Measurements from ENCODE around the gene ITFG2. TPM values are rescaled to one million over a fixed set of nuclear protein-coding genes. Genes with fewer than 3 reads are reported as not detected.

The ITFG2 gene
- total RNA-seq, 1 experiment from 2014 or later, result 23.9 TPM

DNA sequence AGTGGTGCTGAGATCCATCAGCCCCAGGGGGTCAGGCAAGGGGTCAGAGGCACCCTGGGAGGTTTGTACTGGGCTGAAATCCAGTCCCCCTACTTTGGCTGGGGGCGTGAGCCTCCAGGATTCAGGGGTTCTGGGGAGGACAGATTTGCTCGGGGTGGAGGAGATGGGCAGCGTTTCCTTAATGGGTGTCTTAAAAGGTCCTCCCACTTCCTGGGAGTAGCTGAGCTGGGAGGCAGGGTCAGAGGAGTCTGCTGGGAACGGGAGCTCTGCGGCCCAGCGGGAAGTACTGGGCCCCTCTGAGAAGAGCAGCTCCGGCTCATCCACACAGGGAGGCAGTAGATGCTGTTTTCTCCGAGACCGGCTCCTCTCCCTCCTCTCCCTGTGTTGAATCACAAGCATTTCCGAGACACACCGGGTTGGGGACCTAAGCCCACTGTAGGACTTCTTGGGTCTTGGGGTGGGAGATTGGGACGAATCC lies 46.5 kb downstream of the ITFG2 start (continued):
- no peak for TF ChIP-seq AFF4 (CRISPR knock-in tag; IDR thresholded peaks at IDR 0.05; ENCODE audit: borderline replicate concordance)

GRCh38 chr12:2860170-2860569 lies 47.7 kb downstream of the ITFG2 start:
- DNase-seq (ENCODE audit: low spot score) (no peak), ATAC-seq (no peak)
- ChIA-PET CTCF (interaction anchor here (1.1 to 1.6 kb wide), 2 partner anchors 14 to 174 kb away, joined by 3 to 6 read pairs; no protein-coding TSS in a partner anchor), POLR2A (no interaction called here)
- peaks cover 59% of the 10 kb centered on the region for H3K36me3 Mint-ChIP-seq
- no peaks in the 10 kb centered on the region; the same call in 1 of the 2 replicates for H3K27me3 Mint-ChIP-seq (ENCODE audit: low read depth)
- no peak overlapping the region for H3K4me3 Mint-ChIP-seq
- H3K4me1 Mint-ChIP-seq, result peaks cover 3% of the 10 kb centered on the region; the same call in 1 of the 2 replicates
- TF ChIP-seq ZNF396 (CRISPR knock-in tag; IDR thresholded peaks at IDR 0.05; ENCODE audit: borderline replicate concordance), result no peak
- no peak for TF ChIP-seq PREB (CRISPR knock-in tag; IDR thresholded peaks at IDR 0.05; ENCODE audit: borderline replicate concordance)
- TF ChIP-seq PRRX2 (CRISPR knock-in tag; IDR thresholded peaks at IDR 0.05), result no peak
- no peak for TF ChIP-seq STAT6 (CRISPR knock-in tag; conservative IDR thresholded peaks at IDR 0.05; ENCODE audit: low read depth)
- TF ChIP-seq GABPB1 (CRISPR knock-in tag; IDR thresholded peaks at IDR 0.05), result no peak
- no peak for TF ChIP-seq HMGA2 (CRISPR knock-in tag; IDR thresholded peaks at IDR 0.05)
- no peak for TF ChIP-seq TEAD4 (CRISPR knock-in tag; IDR thresholded peaks at IDR 0.05)
- H3K27ac Mint-ChIP-seq, result no peak overlapping the region
- H3K9me3 Mint-ChIP-seq, result no peaks in the 10 kb centered on the region

DNA sequence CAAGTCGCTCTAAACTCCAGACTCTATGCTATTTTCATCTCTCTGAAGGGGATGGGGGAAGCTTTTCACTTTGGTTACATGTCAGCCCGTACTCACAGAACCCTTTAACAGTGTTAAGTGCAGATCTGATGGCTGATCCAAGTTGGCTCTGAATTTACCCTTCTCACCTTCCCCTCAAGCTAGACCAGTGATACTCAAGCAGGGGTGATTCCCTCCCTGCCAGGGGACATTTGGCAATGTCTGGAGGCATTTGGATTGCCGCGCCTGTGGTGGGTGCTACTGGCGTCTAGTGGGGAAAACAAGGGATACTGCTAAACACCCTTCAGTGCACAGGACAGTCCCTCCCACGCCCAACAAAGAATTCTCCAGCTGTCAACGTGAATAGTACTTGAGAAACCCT lies 50.4 kb downstream of the ITFG2 start:
- Mint-ChIP-seq H3K36me3 (peaks cover 79% of the 10 kb centered on the region), H3K9me3 (no peaks in the 10 kb centered on the region), H3K4me3 (no peak overlapping the region), H3K27ac (no peak overlapping the region), H3K27me3 (ENCODE audit: low read depth) (no peaks in the 10 kb centered on the region), H3K4me1 (no peaks in the 10 kb centered on the region)
- DNase-seq (ENCODE audit: low spot score) (no peak), ATAC-seq (no peak)
- ChIA-PET POLR2A (interaction anchor here (1.4 kb wide), 1 partner anchor 9 kb away, joined by 4 read pairs; no protein-coding TSS in a partner anchor), CTCF (interaction anchor here (1.4 to 1.6 kb wide), 2 partner anchors 9 to 17 kb away, joined by 3 to 6 read pairs; no protein-coding TSS in a partner anchor)
- no peak for TF ChIP-seq CREB1 (CRISPR knock-in tag; IDR thresholded peaks at IDR 0.05)
- TF ChIP-seq NR1H2 (CRISPR knock-in tag; IDR thresholded peaks at IDR 0.05), result no peak
- no peak for TF ChIP-seq ZNF512 (CRISPR knock-in tag; IDR thresholded peaks at IDR 0.05; ENCODE audit: borderline replicate concordance)
- TF ChIP-seq TEAD1 (CRISPR knock-in tag; IDR thresholded peaks at IDR 0.05), result no peak
- no peak for TF ChIP-seq ATF1 (CRISPR knock-in tag; IDR thresholded peaks at IDR 0.05)
- TF ChIP-seq ZNF219 (CRISPR knock-in tag; IDR thresholded peaks at IDR 0.05; ENCODE audit: borderline replicate concordance), result no peak
- TF ChIP-seq HMGA2 (CRISPR knock-in tag; IDR thresholded peaks at IDR 0.05), result no peak
- no peak for TF ChIP-seq ZNF423 (CRISPR knock-in tag; IDR thresholded peaks at IDR 0.05)
- TF ChIP-seq, protein P1, sequence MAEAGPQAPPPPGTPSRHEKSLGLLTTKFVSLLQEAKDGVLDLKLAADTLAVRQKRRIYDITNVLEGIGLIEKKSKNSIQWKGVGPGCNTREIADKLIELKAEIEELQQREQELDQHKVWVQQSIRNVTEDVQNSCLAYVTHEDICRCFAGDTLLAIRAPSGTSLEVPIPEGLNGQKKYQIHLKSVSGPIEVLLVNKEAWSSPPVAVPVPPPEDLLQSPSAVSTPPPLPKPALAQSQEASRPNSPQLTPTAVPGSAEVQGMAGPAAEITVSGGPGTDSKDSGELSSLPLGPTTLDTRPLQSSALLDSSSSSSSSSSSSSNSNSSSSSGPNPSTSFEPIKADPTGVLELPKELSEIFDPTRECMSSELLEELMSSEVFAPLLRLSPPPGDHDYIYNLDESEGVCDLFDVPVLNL (CRISPR knock-in tag; IDR thresholded peaks at IDR 0.05; ENCODE audit: borderline replicate concordance, low read depth), result no peak
- TF ChIP-seq ATF2 (CRISPR knock-in tag; IDR thresholded peaks at IDR 0.05; ENCODE audit: borderline replicate concordance, low read depth), result no peak
- TF ChIP-seq ELF4 (CRISPR knock-in tag; IDR thresholded peaks at IDR 0.05; ENCODE audit: low read depth), result no peak
- no peak for TF ChIP-seq OVOL2 (CRISPR knock-in tag; IDR thresholded peaks at IDR 0.05; ENCODE audit: borderline replicate concordance)
- no peak for TF ChIP-seq ZNF263 (CRISPR knock-in tag; IDR thresholded peaks at IDR 0.05; ENCODE audit: low read depth)

Data from WTC11 (cell line).